NCI-H526 treated with DMSO at 0.1 percent for 48 hours (cell line): ENCODE data around the gene CHST1.

ENCODE experiments used
- DNase-seq: peaks from one replicate; lab custom pipeline; 2025; lab: John Stamatoyannopoulos, UW

The CHST1 gene

DNA sequence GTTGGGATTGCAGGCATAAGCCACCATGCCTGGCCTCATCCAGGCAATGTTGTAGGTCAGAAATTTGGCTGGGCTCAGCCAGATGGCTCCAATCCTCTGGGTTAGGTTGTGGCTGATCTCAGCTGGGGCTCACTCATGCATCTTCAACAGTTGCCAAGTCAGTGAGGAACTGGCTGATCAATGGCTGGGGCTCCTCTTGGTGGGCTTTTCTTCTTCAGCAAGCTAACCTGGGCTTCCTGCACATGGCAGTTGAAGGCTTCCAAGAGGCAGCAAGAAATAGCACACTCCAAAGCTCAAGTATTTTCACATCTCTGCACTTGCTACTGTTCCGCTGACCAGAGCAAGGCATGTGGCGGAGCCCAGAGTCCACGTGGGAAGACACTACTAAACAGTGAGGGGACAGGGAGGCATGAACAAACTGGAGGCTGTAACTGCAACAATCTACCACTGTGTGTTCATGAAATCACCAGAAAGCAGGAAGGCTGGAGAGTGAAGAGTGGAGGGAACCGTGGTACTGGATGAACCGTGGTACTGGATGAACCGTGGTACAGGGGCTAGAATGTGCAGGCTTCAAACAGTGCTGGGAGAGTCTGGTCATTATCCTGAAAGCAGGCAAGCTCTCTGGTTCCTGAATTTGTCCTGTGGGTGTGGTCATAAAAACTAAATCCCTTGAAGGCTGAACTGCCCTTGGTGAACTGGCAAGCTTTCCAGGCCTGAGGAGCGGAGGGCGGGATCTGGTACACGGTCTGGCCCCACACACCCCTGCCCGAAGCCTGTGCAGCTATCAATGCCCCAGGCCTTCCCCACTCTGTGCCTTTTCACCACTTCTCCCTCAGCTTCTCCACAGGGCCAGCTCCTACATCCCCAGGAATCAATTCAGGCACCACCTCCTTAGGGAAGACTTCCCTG, 20.2 kb downstream of the CHST1 start:
- no peak for DNase-seq

DNA sequence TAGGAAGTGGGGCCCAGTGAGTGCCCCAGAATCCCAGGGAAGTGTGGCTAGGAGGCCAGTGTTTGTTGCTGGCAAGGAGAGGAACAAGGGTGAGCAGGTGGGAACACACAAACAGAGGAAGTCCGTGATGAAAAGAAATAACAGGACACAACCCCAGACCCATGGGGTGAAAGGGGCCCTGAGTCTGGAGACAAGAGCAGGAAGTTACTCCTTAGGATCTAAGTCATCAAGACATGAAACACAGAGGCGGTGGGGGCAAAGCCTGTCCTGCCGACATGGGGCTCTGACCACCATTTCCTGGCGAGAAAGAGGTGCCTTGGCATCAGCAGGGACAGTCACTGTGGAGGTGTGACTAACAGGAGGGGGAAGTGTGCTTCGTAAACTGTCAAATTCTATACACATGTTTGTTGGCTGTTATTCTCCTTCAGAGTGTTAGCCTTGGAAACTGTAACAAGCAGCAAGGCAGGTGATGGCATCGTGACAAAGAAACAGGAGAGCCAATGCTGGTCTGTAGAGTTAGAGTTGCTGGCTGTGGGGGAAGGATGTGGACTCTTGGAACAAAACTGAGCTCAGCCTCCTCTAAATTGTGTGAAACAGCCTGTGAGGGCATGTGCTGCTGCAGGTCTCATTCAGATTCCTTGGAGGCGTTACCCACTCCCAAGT, 21.7 kb downstream of the CHST1 start:
- DNase-seq, result no peak

DNA sequence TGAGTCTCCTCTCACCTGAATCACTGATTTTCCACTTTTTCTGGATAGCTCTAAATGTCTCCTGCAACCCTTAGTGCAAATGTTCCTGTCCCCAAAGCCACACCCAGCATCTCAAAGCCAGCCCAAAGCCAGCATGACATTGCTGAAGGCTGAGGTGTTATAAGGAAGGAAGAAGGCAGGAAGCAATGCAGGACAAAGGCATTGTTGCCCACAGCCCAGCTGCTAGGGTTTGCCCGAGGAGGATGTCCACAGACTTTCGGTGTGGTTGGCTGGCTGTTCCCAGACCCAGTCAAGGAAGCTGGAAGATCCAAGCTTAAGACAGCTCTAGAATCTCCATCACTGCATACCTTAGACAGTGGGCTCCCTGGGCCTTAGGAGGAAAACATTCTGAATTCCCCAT, 23.5 kb downstream of the CHST1 start:
- DNase-seq, result no peak

DNA sequence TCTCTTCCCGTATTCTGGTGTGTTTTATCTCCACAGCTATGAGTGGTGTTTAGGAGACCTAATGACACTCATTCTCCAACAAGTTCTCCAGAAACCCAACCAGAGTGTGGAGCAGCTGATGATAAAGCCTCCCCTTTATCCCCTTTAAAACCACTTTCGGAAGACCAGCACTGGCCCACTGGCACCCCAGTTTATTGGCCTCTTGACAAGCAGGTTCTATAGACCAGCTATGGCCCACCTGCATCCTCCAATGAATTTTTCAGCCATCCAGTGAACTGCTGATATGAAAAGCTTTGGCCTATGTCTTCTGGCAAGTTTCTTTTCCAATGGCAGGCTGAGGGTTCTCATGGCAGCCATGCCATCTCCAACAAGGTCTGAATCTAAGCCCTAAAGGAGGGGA, 27.4 kb downstream of the CHST1 start:
- no peak for DNase-seq

DNA sequence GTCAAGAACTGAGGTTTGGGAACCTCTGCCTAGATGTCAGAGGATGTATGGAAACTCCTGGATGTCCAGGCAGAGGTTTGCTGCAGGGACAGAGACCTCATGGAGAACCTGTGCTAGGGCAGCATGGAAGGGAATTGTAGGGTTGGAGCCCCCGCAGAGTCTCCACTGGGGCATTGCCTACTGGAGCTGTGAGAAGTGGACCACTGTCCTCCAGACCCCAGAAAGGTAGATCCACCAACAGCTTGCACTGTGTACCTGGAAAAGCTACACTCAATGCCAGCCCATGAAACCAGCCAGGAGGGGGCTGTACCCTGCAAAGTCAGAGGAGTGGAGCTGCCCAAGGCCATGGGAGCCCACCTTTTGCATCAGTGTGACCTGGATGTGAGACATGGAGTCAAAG, 29.5 kb downstream of the CHST1 start:
- DNase-seq, result no peak

DNA sequence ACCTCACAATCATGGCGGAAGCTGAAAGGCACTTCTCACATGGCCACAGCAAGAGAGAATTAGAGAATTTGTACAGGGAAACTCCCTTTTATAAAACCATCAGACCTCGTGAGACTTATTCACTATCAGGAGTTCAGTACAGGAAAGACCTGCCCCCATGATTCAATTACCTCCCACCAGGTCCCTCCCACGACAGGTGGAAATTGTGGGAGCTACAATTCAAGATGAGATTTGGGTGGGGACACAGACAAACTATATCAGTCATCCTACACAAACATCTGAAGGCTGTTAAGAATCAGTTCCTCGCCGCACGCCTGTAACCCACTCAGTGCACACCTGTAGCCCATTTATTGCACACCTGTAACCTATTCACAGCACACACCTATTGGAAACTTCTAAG, 39.8 kb downstream of the CHST1 start:
- no peak for DNase-seq

DNA sequence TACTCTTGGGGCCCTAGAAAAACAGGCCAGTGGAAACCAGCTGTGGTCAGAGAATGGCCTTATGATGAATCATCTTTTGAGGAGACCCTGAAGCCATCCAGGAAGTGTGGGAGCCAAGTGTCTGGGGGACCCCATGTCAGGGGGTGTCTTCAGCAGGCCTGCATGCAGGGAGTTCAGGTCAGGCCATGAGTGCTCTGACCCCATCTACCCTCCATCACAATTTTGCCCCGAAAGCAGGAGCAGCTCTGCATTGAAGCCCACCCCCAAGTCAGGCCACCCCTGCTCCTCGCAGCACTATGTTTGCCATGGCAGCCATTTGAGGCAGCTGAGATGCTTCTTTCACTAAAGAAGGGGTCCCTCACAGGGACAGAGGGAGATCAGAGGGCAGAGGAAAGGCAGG, 41.3 kb downstream of the CHST1 start:
- DNase-seq, result no peak

DNA sequence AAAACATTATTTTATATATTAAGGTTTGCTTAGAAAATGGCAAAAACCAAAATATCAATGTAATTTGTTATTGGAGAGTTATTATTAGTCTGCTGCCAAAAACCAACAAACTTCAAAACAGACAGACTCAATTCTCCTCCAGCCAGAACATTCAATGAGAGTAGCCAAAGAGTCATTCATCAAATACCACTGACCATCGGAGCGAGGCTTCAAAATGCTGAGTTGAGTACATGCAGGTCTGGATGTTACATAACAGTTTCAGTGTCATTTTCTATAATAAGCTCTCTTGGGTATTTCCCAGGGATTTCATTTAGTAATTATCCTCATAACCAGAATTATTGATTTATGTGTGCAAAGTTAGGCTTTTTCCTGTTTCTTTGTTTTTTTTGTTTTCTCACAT, 42.6 kb downstream of the CHST1 start:
- no peak for DNase-seq

DNA sequence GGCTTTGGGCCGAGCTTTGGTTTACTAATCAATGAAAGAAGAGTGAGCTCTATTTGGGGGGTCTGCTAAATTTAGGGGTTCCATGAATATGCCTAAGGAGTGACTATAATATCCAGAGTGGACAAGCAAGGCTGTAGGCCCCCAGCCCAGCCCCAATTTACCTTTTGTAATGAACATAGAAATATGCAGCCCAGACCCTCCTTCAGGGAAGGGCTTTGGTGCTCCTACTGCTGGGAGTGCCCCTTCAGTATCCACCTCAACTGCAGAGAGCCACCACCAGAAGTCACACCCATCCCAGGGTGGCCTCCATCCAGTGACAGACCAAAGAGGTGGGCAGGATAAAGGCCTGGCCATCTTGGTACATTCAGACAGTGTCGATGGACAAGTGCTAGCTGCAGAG, 43.1 kb downstream of the CHST1 start:
- DNase-seq, result no peak

DNA sequence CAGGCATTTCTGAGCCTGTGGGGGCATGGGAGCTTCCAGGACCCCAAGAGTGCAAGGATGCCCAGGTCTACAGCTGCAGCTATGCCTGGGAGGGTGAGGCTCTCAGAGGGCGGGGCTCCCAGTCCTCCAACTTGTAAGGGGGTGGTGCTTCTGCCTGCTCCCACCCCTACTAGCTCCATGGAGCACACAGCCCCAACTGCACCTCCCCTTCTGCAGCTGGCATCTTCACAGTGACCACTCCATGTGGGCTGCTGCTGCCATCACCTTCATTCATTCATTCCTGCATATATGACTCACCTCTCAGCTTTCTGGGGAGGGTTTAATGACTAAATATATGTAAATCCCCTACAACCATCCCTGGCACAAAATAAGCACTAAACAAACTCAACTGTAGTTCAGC, 43.8 kb downstream of the CHST1 start:
- DNase-seq, result no peak

DNA sequence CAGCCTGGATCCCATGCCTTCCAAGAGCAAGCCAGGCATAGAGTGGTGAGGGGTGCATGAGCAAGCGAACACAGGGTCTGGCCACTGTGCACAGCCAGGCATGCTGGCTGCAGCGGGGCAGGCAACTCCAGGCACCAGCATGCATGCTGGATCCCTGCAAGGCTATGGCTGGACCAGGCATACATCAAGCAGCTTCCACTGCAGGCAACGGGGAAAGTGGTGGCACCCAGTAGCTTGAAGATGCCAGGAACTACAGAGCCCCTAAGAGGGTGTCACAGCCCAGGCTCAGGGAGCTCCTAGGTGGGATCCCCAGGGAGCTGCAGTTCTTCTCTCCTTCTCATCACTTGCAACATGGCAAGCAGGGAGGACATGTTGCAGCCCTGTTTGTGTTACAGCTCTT, 45.2 kb downstream of the CHST1 start:
- no peak for DNase-seq

DNA sequence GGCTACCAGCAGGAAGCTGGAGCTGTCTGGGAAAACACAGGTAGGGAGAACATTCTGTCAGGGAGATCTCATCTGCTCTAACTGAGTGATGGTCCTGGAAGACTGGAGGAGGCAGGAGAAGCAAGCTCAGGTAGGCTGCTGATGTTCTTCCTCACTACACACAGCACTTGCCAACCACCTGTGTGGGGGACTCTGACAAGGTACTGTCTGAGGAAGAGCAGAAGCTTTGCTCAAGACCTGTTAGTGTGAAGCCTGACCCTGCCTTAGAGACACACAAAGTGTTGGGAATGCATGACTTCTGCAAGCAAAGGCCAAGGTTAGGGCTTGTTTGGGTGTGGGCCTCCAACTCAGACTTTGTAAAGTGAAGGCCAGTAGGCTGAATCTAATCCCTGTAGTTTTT, 46.5 kb downstream of the CHST1 start:
- no peak for DNase-seq

DNA sequence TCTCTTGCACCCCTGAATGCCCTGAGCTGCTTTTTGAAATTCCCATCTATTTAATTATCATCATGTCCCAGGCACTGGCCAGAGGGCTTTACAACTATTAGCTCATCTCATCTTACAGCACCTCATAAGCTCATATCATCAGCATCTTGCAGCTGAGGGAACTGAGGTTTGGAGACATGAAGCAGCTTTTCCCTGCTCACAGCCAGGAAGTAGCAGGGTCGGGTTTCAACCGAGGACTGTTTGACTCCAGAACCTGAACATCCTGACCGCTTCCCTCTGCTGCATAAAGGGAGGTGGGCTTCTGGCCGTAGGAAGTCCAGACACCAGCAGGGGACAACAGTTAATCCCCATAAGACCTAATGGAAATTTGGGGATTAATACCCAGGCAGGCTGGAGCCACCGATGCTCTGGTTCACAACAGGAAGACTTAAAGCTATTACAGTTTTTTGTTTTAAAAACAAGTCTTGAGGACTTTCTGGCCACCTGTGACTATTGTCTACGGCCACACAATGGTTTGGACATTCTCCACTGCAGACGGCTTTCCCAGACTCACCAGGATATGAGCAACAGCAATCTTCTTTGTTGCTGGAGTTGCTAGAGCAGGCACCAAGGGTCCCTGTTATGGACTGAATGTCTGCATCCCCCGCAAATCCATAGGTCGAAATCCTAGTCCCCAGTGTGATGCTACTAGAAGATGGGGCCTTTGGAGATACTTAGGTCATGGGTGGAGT, 47.4 kb downstream of the CHST1 start:
- DNase-seq, result no peak

DNA sequence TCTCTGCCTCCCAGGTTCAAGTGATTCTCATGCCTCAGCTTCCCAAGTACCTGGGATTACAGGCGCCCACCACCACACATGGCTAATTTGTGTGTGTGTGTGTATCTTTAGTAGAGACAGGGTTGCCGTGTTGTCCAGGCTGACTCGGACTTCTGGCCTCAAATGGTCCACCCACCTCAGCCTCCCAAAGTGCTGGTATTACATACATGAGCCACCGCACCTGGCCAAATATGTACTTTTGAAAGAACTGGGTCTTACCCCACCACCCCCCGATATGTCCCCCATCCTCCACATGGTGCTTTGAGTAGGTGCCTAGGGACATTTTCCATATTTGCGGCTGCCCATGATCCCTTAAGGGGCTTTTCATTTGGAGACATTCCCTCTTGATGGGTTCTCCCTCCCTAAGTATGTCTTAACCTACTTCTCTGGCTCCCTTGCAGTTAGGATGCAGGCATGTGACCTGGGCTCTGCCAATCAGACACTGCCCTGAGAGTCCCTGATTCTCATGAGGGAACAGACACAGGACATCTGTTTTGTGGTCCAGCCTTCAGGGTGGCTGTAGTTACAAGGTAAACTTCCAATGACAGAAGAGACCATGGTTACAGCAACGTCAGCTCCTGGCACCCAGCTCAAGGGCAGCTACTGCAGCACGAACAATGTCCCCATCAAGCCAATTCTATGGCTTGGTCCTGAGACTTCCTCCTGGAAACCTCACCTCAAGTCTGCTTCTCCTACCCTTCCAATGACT, 48.4 kb downstream of the CHST1 start:
- DNase-seq, result no peak

DNA sequence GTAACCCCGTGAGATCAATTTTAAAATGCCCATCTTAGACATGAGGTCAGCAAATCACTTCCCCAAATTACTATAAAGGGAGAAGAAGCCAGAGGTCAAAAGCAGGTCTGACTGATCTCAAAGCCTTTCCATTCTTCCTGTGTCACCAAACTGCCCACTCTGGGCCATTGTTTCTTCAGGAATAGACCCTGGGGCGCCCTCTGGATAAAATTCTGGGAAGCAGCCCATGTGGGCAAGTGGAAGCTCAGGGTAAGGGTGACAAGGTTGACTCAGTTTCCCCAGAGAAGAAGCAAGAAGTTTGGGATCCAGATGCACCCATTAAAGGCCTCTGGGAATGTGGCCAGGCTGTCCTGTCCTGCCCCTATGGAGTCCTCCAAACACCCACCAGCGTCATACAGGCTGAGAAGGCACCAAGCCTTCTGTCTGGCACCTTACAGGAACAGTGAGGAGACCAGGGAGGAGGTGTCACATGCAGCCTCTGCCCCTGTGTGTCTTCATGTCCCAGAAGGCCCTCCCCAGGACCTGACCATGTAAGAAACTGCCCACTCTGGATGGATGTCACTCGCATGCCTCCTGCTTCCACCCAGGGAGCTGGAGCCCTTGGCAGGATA, 50.1 kb downstream of the CHST1 start:
- no peak for DNase-seq

DNA sequence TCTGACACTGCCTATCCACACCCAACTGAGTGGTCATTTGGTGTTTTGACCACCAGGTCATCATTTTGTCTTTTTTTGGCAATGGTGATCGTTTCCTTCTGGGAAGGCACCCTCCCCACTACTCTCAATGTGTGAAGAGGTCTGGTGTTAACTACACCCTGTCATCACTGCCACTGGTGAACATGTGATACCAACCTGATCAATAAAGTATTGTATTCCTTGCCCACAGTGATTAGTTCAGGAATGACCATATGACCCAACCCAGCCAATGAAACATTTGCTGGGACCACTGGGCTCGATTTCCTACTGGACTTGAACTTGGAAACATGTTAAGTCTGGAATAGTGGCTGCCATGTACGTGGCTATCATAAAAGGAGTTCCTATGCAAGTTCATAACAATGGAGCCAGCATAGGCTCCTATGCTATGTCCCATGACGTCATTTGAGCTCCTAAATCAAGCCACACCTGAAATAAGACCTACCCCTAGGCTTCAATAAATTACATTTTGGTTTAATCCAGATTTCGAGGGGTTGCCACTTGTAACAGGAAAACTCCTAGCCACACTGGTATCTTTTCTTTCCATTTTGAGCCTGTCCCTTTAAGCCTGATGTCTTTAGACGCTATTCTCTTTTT, 51.1 kb downstream of the CHST1 start:
- no peak for DNase-seq

DNA sequence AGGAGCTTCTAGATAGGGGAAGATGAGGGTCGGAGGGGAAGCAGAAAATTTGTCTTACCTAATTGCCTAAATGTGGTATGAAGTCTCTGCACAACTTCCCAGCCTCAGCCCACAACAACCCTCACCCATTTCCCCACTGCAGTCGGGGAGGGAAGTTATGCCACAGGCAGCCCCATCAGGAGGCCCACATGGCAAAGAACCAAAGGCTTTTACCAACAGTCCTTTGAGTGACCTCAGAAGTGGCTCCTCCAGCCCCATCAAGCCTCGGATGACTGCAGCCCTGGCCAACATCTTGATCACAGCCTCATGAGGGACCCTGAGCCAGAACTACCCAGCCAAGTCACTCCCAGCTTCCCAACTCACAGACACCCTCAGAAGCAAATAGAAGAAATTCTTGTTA, 54.8 kb downstream of the CHST1 start:
- no peak for DNase-seq

DNA sequence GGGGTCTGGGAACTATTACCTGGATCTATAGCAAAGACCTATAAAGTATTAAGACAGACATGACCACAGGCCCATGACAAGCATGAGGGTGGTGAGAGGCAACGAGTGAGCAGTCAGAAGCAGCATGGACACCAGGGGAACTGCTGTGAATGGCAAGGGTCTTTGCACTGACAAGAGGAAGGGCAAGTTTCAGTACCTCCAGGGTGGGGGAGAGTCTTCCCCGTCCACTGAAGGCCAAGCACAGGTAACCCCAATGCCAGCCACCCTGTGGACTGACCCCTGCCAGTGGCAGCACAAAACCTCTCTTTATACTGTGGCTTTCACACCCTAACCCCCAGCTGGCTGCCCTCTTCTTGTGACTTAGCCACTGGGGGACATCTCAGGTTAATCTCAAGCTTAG, 55.5 kb downstream of the CHST1 start:
- no peak for DNase-seq

DNA sequence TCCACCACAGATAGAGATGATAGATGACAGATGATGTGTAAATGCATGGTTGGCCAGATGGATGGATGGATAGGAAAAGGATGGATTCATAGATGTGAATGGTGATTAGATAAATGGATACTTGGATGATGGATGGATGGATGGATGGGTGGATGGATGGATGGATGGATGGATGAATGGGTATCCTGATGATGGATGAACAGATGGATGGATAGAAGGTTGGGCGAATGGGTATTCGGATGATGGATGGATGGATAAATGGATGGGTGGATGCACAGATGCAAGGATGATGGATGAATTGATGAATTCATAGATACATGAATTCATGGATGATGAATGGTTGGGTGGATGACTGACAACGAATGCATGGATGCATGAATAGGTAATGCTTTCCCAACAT, 56.1 kb downstream of the CHST1 start:
- no peak for DNase-seq

DNA sequence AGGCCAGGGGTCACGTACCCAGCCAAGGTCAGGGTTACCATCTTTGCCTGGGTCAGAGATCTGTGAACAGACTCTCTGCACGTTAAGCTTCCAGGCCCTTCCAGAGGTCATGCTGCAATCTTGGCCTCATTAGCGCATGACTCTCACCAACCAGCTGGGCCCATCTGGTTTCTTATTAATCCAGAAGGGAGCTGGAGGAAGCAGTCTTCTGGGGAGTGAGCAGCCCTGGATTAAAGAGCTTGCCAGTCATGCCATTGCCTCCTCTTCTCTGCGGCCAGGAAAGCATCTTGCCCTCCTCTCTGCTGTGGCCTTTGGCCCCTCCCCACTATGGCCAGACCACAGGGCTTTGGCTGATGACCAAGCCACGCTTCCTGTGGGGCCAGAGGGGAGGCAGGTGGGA, 57.4 kb downstream of the CHST1 start:
- no peak for DNase-seq

DNA sequence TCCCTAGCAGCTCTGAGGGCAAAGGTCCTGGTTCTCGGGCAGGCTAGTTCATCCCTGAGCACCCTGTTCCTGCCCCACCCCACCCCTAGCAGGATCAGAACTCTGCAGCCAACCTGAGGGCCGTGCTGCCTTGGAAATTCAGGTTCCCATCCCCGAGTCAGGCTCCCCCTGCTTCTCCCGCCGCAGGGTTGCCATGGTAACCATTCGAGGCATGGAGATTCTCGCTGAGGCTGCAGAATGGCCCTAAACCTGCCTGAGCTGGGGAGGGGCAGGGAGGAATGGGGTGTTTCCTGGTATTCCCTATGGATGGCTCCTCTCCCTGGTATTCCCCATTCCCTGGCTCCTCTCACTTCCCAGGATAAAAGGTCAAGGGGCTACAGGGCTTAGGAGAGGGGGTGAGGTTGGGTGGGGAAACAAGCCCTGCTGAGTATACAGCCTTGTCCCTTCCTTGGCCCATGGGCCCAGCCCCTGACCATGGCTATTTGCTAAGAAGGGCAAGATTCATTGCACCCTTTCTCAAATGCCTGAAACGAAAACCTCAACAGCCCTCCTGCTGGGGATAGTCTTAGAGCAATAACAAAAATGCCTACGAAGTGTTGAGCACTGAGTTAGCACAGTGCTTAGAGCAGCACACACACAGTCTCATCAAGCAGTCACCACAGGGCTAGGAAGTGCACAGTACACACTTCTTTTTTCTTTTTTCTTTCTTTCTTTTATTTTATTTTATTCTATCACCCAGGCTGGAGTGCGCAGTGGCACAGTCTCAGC, 58.7 kb downstream of the CHST1 start:
- no peak for DNase-seq
